Ishikawa (cell line): ENCODE data around the gene SLC40A1.

ENCODE experiments used
- CREB1 ChIP-seq: IDR thresholded peaks from 2 replicates; pipeline ENCODE4 v1.6.1; 2012; ENCODE audit warnings: low read depth
- EGR1 ChIP-seq: IDR thresholded peaks from 2 replicates; pipeline ENCODE4 v1.6.1; 2012
- EP300 ChIP-seq: IDR thresholded peaks from 2 replicates; pipeline ENCODE4 v1.6.1; 2012; ENCODE audit warnings: borderline replicate concordance
- RAD21 ChIP-seq: IDR thresholded peaks from 2 replicates; pipeline ENCODE4 v1.6.1; 2012; ENCODE audit warnings: low read depth
- REST ChIP-seq: IDR thresholded peaks from 2 replicates; pipeline ENCODE4 v1.6.1; 2012; ENCODE audit warnings: low read depth, mild to moderate bottlenecking
- TAF1 ChIP-seq: IDR thresholded peaks from 2 replicates; pipeline ENCODE4 v1.6.1; 2012; ENCODE audit warnings: low read depth, mild to moderate bottlenecking
- TEAD4 ChIP-seq: IDR thresholded peaks from 2 replicates; pipeline ENCODE4 v1.6.1; 2012
- YY1 ChIP-seq: IDR thresholded peaks from 2 replicates; pipeline ENCODE4 v1.6.1; 2012; ENCODE audit warnings: low read depth
- ZBTB7A ChIP-seq: IDR thresholded peaks from 2 replicates; pipeline ENCODE4 v1.6.1; 2012; ENCODE audit warnings: low read depth
- TF ChIP-seq, protein P1 (sequence below): IDR thresholded peaks from 2 replicates; pipeline ENCODE4 v1.6.1; 2012
- TF ChIP-seq, protein P2 (sequence below): IDR thresholded peaks from 2 replicates; pipeline ENCODE4 v1.6.1; 2012

DNA sequence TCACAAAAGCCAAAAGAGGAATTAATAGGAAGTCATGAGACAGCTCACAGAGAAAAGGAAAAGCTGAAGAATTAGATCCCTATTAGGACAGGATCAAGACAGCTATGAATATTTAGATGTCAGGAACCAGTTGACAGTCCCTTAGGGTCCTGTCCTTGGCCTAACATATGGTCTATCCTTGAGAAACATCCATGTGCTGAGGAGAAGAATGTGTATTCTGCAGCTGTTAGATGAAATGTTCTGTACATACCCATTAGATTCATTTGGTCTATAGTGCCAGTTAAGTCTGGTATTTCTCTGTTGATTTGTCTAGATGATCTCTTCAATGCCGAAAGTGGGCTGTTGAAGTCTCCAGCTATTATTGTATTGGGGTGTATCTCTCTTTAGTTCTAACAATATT lies 37.6 kb upstream of the SLC40A1 start:
- TF ChIP-seq EGR1 (no peak), TAF1 (no peak), REST (no peak), EP300 (no peak), CREB1 (no peak), RAD21 (no peak), YY1 (no peak), ZBTB7A (no peak), TEAD4 (no peak)
- TF ChIP-seq, protein P1, sequence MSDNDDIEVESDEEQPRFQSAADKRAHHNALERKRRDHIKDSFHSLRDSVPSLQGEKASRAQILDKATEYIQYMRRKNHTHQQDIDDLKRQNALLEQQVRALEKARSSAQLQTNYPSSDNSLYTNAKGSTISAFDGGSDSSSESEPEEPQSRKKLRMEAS, result no peak
- TF ChIP-seq, protein P2, sequence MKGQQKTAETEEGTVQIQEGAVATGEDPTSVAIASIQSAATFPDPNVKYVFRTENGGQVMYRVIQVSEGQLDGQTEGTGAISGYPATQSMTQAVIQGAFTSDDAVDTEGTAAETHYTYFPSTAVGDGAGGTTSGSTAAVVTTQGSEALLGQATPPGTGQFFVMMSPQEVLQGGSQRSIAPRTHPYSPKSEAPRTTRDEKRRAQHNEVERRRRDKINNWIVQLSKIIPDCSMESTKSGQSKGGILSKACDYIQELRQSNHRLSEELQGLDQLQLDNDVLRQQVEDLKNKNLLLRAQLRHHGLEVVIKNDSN, result no peak
